Panc1 (cell line): Measurements from ENCODE around the gene CEP83. TPM values are rescaled to one million over a fixed set of nuclear protein-coding genes. Genes with fewer than 3 reads are reported as not detected.

ENCODE experiments used
- ATAC-seq: fragments of 200-7000 bp; cut with Tn5 transposase; 2 replicates; pipeline ENCODE4 v1.9.1; 2020; ENCODE audit warnings: mild to moderate bottlenecking, moderate library complexity
- BruUV-seq: library from RNA; stranded (reverse); fragments of 400-500 nt; replicated peaks from 2 replicates; lab custom pipeline; 2021; lab: Mats Ljungman, UMichigan
- CTCF ChIA-PET: fragments of 300-600 bp; sonication (Branson Sonifier 250); formaldehyde crosslinking; loops from one replicate; lab custom pipeline; 2022; ENCODE audit warnings: antibody characterized with exemption; lab: Charles Lee
- POLR2A ChIA-PET: fragments of 300-600 bp; sonication (Branson Sonifier 250); formaldehyde crosslinking; loops from one replicate; lab custom pipeline; 2022; ENCODE audit warnings: antibody characterized with exemption; lab: Charles Lee
- DNase-seq: peaks from one replicate; pipeline ENCODE4 v3.0.0-alpha.2; 2010; ENCODE audit warnings: low read depth, low spot score
- H3K27ac ChIP-seq: 2 replicates; pipeline ENCODE4 v1.5.1; 2011; ENCODE audit warnings: mild to moderate bottlenecking, low read length, inconsistent platforms
- H3K27me3 ChIP-seq: fragments of 200-500 bp; sonication (Bioruptor generic); 2 replicates; pipeline ENCODE4 v1.6.0; 2014; ENCODE audit warnings: low read length, inconsistent platforms; ENCODE audit not compliant: control insufficient read depth, insufficient read depth
- H3K36me3 ChIP-seq: fragments of 200-500 bp; sonication (Bioruptor generic); 2 replicates; pipeline ENCODE4 v1.5.1; 2014; ENCODE audit warnings: inconsistent platforms, mild to moderate bottlenecking, low read length, moderate library complexity; ENCODE audit not compliant: control insufficient read depth, insufficient read depth
- H3K4me1 ChIP-seq: 2 replicates; pipeline ENCODE4 v1.5.1; 2011; ENCODE audit warnings: inconsistent platforms, mild to moderate bottlenecking, low read length, moderate library complexity; ENCODE audit not compliant: control insufficient read depth, insufficient read depth
- H3K4me3 ChIP-seq, 2 experiments: 2 replicates each; pipeline ENCODE4 v1.5.1; 2011 to 2012; ENCODE audit warnings: low read depth in 2 of 2, low read length in 2 of 2, mild to moderate bottlenecking in 2 of 2, inconsistent platforms in 1 of 2, moderate library complexity in 1 of 2
- H3K9me3 ChIP-seq: fragments of 200-500 bp; sonication (Bioruptor generic); 2 replicates; pipeline ENCODE4 v1.5.1; 2014; ENCODE audit warnings: low read depth, mild to moderate bottlenecking, inconsistent platforms, low read length, moderate library complexity; ENCODE audit not compliant: control insufficient read depth, insufficient read depth
- CTCF ChIP-seq: fragments of 450-650 bp; IDR thresholded peaks from 2 replicates; pipeline ENCODE4 v1.5.1; 2017; ENCODE audit warnings: mild to moderate bottlenecking
- POLR2AphosphoS5 ChIP-seq: IDR thresholded peaks from 2 replicates; pipeline ENCODE4 v1.6.1; 2012; ENCODE audit warnings: mild to moderate bottlenecking, low read depth, low read length, moderate library complexity
- REST ChIP-seq, 2 experiments: IDR thresholded peaks; 2 replicates each; pipeline ENCODE4 v1.6.1; 2011 to 2012; ENCODE audit warnings: low read depth in 2 of 2, control low read depth in 1 of 2, low read length in 1 of 2, mild to moderate bottlenecking in 1 of 2, moderate library complexity in 1 of 2; ENCODE audit not compliant: insufficient read depth in 1 of 2
- SIN3A ChIP-seq: IDR thresholded peaks from 2 replicates; pipeline ENCODE4 v1.6.1; 2012; ENCODE audit warnings: low read depth, mild to moderate bottlenecking, low read length, moderate library complexity, borderline replicate concordance; ENCODE audit not compliant: insufficient read depth
- TCF7L2 ChIP-seq: IDR thresholded peaks from 2 replicates; pipeline ENCODE4 v1.6.1; 2011; ENCODE audit warnings: mild to moderate bottlenecking, low read depth, low read length, inconsistent platforms
- in situ Hi-C: cut with HindIII; loops from 2 replicates; pipeline ENCODE4 v1.10.0; 2016; ENCODE audit warnings: low sequenced_read_pairs, low pct_unique_long_range_greater_than_20kb
- intact Hi-C: fragments of 100-400 bp; cut with micrococcal nuclease; formaldehyde crosslinking; loops from one replicate; pipeline ENCODE4 v1.10.0; 2022; ENCODE audit not compliant: unreplicated experiment
- total RNA-seq: library from RNA; stranded (reverse); gene quantifications from one replicate; pipeline ENCODE4 v1.2.1, GENCODE V29; 2021; ENCODE audit not compliant: unreplicated experiment

The CEP83 gene
- total RNA-seq, 1 experiment from 2014 or later: 28.0 TPM

GRCh38 chr12:94276725-94277124 is 182.9 kb downstream of the CEP83 start:
- ATAC-seq (no peak), DNase-seq (no peak)
- intact Hi-C loops (no loop called here), in situ Hi-C loops (no loop called here)
- POLR2A ChIA-PET: no interaction called here
- no peaks in the 10 kb centered on the region for H3K4me1 ChIP-seq
- CTCF ChIA-PET: no interaction called here
- no TSS peak for BruUV-seq
- H3K36me3 ChIP-seq: no peaks in the 10 kb centered on the region
- no peak overlapping the region for H3K27ac ChIP-seq
- TF ChIP-seq POLR2AphosphoS5 (no peak), CTCF (no peak), REST (IDR thresholded peaks at IDR 0.05; ENCODE audit: insufficient read depth in 1 of 2, low read depth in 2 of 2, low read length in 1 of 2) (no peak), SIN3A (no peak), TCF7L2 (no peak)
- H3K4me3 ChIP-seq: no peak overlapping the region
- no peaks in the 10 kb centered on the region for H3K9me3 ChIP-seq
- no peaks in the 10 kb centered on the region for H3K27me3 ChIP-seq

- intact Hi-C loops (no loop called here), in situ Hi-C loops (no loop called here)
- H3K27me3 ChIP-seq: peaks cover 6% of the 10 kb centered on the region
- no peaks in the 10 kb centered on the region for H3K4me1 ChIP-seq
- H3K4me3 ChIP-seq: no peak overlapping the region
- ATAC-seq: no peak
- no peak overlapping the region for H3K27ac ChIP-seq
- no peaks in the 10 kb centered on the region for H3K36me3 ChIP-seq
- no peak for DNase-seq
- TF ChIP-seq CTCF (no peak), REST (IDR thresholded peaks at IDR 0.05; ENCODE audit: insufficient read depth in 1 of 2, low read depth in 2 of 2, low read length in 1 of 2) (no peak), SIN3A (no peak), TCF7L2 (no peak), POLR2AphosphoS5 (no peak)
- ChIA-PET POLR2A (no interaction called here), CTCF (no interaction called here)
- no TSS peak for BruUV-seq
- no peaks in the 10 kb centered on the region for H3K9me3 ChIP-seq
These were observed 186.4 kb downstream of the CEP83 start for GRCh38 chr12:94273272-94273671.
